Keratinocyte (primary cell): ENCODE measurements around the gene CCDC60.

Source experiments
- EZH2 ChIP-seq: IDR thresholded peaks from one replicate; pipeline ENCODE4 v1.6.1; 2012; ENCODE audit warnings: inconsistent platforms, mild to moderate bottlenecking, low read length, moderate library complexity
- TF ChIP-seq, protein P1 (sequence below), 3 experiments: IDR thresholded peaks in 1 of 3; conservative IDR thresholded peaks in 1 of 3; optimal IDR thresholded peaks in 1 of 3; 2 replicates in 2 of 3; 3 replicates in 1 of 3; pipeline versions ENCODE3 to v1.5.1; 2011; ENCODE audit warnings: low read length in 3 of 3, mild to moderate bottlenecking in 3 of 3, moderate library complexity in 2 of 3, control low read depth in 1 of 3, inconsistent platforms in 1 of 3; ENCODE audit not compliant: insufficient read depth in 2 of 3; ENCODE audit errors: extremely low read depth in 1 of 3

DNA sequence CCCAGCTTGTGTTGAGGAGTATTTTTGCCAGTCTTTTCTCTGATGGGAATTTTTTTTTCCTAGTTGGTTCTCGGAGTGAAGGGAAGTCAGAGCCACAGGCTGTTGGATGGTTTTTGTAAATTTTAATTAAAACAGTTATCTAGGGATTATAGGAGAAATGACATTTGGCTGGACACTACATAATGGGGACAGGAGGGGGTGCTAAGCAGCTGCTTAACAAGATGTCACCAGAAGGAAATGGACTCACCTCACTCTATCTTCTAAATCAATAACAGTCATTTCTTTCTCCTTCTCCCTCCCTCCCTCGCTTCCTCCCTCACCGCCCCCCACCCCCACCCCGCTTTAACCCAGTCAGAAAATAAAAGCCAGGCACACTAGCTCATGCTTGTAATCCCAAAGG is 165.7 kb downstream of the CCDC60 start:
- TF ChIP-seq, protein P1, sequence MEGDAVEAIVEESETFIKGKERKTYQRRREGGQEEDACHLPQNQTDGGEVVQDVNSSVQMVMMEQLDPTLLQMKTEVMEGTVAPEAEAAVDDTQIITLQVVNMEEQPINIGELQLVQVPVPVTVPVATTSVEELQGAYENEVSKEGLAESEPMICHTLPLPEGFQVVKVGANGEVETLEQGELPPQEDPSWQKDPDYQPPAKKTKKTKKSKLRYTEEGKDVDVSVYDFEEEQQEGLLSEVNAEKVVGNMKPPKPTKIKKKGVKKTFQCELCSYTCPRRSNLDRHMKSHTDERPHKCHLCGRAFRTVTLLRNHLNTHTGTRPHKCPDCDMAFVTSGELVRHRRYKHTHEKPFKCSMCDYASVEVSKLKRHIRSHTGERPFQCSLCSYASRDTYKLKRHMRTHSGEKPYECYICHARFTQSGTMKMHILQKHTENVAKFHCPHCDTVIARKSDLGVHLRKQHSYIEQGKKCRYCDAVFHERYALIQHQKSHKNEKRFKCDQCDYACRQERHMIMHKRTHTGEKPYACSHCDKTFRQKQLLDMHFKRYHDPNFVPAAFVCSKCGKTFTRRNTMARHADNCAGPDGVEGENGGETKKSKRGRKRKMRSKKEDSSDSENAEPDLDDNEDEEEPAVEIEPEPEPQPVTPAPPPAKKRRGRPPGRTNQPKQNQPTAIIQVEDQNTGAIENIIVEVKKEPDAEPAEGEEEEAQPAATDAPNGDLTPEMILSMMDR (optimal IDR thresholded peaks at IDR 0.05 in 1 of 3, IDR thresholded peaks at IDR 0.05 in 1 of 3, conservative IDR thresholded peaks at IDR 0.05 in 1 of 3; ENCODE audit: extremely low read depth in 1 of 3, insufficient read depth in 2 of 3, low read length in 3 of 3): no peak
- TF ChIP-seq EZH2: no peak
